ENCODE results near the gene PPP1R3D.
"Not testable (repeated sequence)": the region's sequence is repeated elsewhere in the genome, so short reads cannot be mapped to it uniquely, and the experiment has no call there.

Gene PPP1R3D

DNA sequence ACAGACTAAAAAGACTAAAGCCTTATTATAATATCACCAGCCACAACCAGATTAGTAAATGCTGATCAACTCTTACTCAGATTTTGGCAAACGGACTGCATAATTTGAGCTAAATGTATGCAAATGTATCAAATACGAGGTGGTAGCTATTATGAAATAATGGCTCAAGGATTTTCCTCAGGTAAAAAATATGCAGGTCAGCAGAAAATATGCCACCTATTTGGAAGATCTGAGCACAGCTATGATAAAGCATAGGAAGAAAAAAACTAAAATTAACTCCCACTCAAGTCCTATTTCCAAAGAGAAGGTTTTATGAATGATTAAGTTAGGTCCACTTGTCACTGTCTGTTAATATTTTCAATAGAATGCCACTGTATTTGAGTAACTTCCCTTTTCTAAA, 29.1 kb downstream of the PPP1R3D start:
- no peak for DNase-seq

DNA sequence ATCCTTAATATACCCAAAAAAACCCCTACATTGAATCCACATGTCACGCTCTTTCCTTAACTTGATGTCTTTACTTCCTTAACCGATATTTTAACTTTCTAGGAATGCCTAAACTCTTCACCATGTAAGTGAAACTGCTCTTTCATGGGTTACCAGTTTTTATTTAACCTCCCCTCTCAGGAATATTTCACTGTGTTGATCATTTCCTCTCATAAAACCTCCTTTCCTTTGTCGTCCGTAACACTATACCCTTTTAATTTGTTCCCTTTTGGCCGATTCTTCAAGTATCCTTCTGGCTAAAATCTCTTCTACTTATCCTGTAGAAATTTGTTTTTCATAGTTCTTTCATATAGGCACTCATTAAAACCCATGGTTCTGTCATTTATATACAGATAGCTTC, 31.2 kb downstream of the PPP1R3D start:
- DNase-seq = no peak

DNA sequence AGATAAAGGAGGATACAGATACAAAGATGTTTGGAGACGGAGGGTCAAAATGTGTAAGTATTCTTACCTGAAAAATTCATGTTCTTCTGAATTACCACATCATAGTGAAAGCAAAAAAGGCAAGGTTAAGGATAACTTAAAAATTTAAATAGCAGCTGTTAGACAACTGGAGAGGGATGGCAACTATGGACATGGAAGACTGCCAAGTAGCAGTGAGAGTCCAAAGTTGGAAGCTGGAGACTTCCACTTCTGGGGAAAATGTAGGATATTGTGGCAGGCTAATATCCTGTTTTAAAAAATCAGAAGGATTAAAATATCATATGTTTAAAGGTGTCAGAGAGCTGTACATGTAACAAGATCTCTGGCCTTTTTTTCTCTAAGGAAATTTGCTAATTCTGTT, 36.5 kb downstream of the PPP1R3D start:
- DNase-seq = no peak

DNA sequence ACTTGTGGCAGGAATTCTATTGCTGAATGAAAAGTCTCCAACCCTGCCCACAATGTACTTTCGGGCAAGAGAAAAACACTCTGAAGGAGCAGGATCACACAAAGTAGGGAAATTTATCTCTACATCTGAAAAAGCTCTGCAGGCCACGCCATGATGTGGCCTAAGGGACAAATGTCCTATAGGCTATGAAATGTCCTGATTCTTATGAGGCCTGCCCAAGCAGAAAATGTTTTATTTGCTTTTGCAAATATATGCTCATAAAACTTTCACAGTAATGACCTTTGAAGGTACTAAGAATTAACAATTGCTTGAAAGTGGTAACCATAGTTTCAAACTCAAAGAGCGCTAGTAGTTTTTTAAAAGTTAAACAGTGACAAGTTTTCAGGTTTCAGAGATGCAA, 37.6 kb downstream of the PPP1R3D start:
- no peak for DNase-seq

DNA sequence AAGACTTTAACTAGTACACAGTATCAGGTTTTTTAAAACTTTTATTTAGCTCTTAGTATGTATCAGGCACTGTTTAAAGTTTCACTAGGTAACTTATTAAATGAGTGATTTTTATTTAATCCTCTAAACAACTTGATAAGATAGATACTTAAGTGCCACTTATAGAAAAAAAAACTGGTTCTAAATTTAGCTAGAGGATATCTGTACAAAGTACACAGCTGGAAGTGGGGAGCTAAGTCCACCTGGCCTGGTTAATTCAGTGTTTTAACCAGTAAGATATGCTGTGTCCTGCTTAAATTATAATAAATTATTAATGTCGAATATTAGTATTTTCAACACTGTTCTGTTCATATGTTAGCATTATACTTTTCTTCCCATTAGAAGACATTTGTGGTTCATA, 44.2 kb downstream of the PPP1R3D start:
- DNase-seq = no peak

DNA sequence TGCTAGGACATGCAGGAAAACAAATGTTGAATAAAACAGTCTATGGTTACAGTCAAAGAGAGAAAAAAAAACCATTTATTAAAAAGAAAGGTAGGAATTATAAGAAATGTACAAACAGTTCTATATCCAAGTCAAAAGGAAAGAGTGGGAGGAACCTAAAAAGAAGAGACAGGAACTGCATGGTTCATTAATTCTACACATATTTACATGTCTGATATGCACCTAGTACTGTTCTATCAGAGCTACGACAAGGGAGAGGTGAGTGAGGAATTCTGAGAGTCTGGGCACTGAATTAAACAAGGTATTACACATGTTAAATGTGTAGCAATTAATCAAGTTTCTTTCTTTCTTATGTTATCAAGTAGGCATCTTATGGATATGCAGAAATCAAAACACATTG, 48.5 kb downstream of the PPP1R3D start:
- no peak for DNase-seq

DNA sequence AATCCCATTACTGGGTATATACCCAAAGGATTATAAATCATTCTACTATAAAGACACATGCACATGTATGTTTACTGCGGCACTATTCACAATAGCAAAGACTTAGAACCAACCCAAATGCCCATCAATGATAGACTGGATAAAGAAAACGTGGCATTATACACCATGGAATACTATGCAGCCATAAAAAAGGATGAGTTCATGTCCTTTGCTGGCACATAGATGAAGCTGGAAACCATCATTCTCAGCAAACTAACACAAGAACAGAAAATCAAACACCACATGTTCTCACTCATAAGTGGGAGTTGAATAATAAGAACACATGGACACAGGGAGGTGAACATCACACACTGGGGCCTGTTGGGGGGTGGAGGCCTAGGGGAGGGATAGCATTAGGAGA, 50.1 kb downstream of the PPP1R3D start:
- not testable (repeated sequence) for DNase-seq

DNA sequence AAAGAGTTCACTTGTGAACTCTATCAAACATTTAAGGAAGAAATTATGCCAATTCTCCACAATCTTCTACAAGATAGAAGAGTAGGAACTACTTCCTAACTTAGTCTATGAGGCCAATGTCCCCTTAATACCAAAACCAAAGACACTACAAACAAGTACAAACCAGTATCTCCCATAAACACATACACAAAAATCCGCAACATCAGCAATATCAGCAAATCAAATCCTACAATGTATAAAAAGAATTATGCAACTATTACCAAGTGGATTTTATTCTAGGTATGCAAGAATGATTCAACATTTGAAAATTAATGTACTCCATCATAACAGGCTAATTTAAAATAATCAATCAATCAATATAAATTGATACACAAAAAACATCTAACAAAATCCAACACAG, 52.1 kb downstream of the PPP1R3D start:
- DNase-seq = no peak

Measured in activated effector memory CD4-positive, alpha-beta T cell treated with Interleukin-2 at 50 U/mL for 16 hours (primary cell).